C4-2B (cell line): ENCODE results near the gene GCNT2.

ENCODE experiments used
- ZFX ChIP-seq: fragments of 450-650 bp; IDR thresholded peaks from 2 replicates; pipeline ENCODE4 v1.6.1; 2017
- TF ChIP-seq, protein P1 (sequence below): fragments of 450-650 bp; conservative IDR thresholded peaks from 2 replicates; pipeline ENCODE4 v1.5.1; 2017; ENCODE audit warnings: mild to moderate bottlenecking

DNA sequence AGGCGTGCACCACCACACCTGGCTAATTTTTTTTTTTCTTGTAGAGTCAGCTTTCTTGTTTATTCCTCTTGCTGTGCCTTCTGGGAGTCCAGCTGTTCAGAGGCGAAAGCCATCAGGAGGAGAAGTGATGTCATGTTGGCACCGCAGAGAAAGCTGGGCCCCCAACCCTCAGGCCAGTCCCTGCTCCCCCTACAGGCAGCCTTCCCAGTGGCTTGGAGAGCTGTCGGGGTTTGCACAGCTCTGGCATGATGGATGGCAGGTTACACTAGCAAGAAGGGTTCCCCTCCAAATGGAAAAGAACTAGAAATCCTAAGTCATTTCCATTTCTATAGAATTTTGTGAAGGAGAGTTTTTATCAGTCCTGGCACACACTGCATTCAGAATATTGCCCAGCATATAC is 100.7 kb downstream of the GCNT2 start:
- TF ChIP-seq, protein P1, sequence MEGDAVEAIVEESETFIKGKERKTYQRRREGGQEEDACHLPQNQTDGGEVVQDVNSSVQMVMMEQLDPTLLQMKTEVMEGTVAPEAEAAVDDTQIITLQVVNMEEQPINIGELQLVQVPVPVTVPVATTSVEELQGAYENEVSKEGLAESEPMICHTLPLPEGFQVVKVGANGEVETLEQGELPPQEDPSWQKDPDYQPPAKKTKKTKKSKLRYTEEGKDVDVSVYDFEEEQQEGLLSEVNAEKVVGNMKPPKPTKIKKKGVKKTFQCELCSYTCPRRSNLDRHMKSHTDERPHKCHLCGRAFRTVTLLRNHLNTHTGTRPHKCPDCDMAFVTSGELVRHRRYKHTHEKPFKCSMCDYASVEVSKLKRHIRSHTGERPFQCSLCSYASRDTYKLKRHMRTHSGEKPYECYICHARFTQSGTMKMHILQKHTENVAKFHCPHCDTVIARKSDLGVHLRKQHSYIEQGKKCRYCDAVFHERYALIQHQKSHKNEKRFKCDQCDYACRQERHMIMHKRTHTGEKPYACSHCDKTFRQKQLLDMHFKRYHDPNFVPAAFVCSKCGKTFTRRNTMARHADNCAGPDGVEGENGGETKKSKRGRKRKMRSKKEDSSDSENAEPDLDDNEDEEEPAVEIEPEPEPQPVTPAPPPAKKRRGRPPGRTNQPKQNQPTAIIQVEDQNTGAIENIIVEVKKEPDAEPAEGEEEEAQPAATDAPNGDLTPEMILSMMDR = no peak
- no peak for TF ChIP-seq ZFX
